ENCODE results near the gene C5orf58. TPM values are rescaled to one million over a fixed set of nuclear protein-coding genes. Genes with fewer than 3 reads are reported as not detected.
A peak's percentile ranks its signal among the peaks of the same experiment; 100 is the strongest.

The C5orf58 gene
- total RNA-seq, 1 donor from 2014 or later, result not detected

GRCh38 chr5:170256571-170256970 is 23.8 kb downstream of the C5orf58 start:
- peak; percentile 70 for DNase-seq

- DNase-seq, result no peak
Observed at GRCh38 chr5:170257370-170257769, 24.6 kb downstream of the C5orf58 start.

GRCh38 chr5:170261528-170262043 is 28.8 kb downstream of the C5orf58 start:
- DNase-seq, result no peak

- no peak for DNase-seq
Observed at GRCh38 chr5:170262061-170263045, 29.6 kb downstream of the C5orf58 start.

GRCh38 chr5:170263906-170264305 is 31.1 kb downstream of the C5orf58 start:
- DNase-seq, result no peak

- peak; percentile 82 for DNase-seq
Observed at GRCh38 chr5:170265522-170265921, 32.7 kb downstream of the C5orf58 start.

GRCh38 chr5:170266570-170267381 is 34.0 kb downstream of the C5orf58 start:
- DNase-seq, result no peak

GRCh38 chr5:170267431-170268152 is 34.8 kb downstream of the C5orf58 start:
- DNase-seq, result peak; percentile 86

- DNase-seq, result no peak
Observed at GRCh38 chr5:170268153-170268689, 35.4 kb downstream of the C5orf58 start.

- DNase-seq, result no peak
Observed at GRCh38 chr5:170268884-170269283, 36.1 kb downstream of the C5orf58 start.

- no peak for DNase-seq
Observed at GRCh38 chr5:170269579-170269978, 36.8 kb downstream of the C5orf58 start.

- DNase-seq, result no peak
Observed at GRCh38 chr5:170270293-170271069, 37.7 kb downstream of the C5orf58 start.

- DNase-seq, result peak; percentile 68
Observed at GRCh38 chr5:170273968-170274710, 41.4 kb downstream of the C5orf58 start.

GRCh38 chr5:170275376-170275994 is 42.7 kb downstream of the C5orf58 start:
- DNase-seq, result no peak

- no peak for DNase-seq
Observed at GRCh38 chr5:170276140-170276539, 43.4 kb downstream of the C5orf58 start.

GRCh38 chr5:170277867-170278281 is 45.1 kb downstream of the C5orf58 start:
- no peak for DNase-seq

GRCh38 chr5:170278611-170279458 is 46.0 kb downstream of the C5orf58 start:
- no peak for DNase-seq

- DNase-seq, result no peak
Observed at GRCh38 chr5:170279459-170279817, 46.7 kb downstream of the C5orf58 start.

GRCh38 chr5:170280011-170280493 is 47.3 kb downstream of the C5orf58 start:
- DNase-seq, result peak; percentile 33
